Fibroblast of villous mesenchyme (primary cell): ENCODE data around the gene TFAP2A. TPM values are rescaled to one million over a fixed set of nuclear protein-coding genes. Genes with fewer than 3 reads are reported as not detected.

ENCODE experiments used
- DNase-seq: peaks from one replicate; pipeline ENCODE4 v3.0.0-alpha.2; 2010; ENCODE audit warnings: low read depth
- H3K4me3 ChIP-seq: 2 replicates; pipeline ENCODE4 v1.5.1; 2011; ENCODE audit warnings: low read depth, mild to moderate bottlenecking, low read length
- CTCF ChIP-seq: IDR thresholded peaks from 2 replicates; pipeline ENCODE4 v1.5.1; 2012; ENCODE audit warnings: low read depth, mild to moderate bottlenecking, low read length; ENCODE audit not compliant: insufficient read depth
- total RNA-seq: library from RNA; depleted of rRNA; stranded (reverse); fragments of >200 nt; gene quantifications from 2 replicates; pipeline ENCODE4 v1.2.3, GENCODE V29; 2012

Gene TFAP2A
- total RNA-seq, 1 donor: 13.8 TPM

GRCh38 chr6:10453596-10453995 lies 38.7 kb upstream of the TFAP2A start:
- DNase-seq: no peak
- no peak overlapping the region for H3K4me3 ChIP-seq

GRCh38 chr6:10451828-10452509 lies 37.1 kb upstream of the TFAP2A start:
- no peak for TF ChIP-seq CTCF
- peak; percentile 46 for DNase-seq
- H3K4me3 ChIP-seq: no peak overlapping the region

More at GRCh38 chr6:10453596-10453995, 38.7 kb upstream of the TFAP2A start:
- TF ChIP-seq CTCF: no peak

GRCh38 chr6:10451394-10451793 lies 36.5 kb upstream of the TFAP2A start:
- no peak for DNase-seq
- no peak overlapping the region for H3K4me3 ChIP-seq
- no peak for TF ChIP-seq CTCF

- DNase-seq: no peak
- TF ChIP-seq CTCF: no peak
- H3K4me3 ChIP-seq: no peak overlapping the region
Measured at GRCh38 chr6:10449751-10450150, 34.9 kb upstream of the TFAP2A start.

GRCh38 chr6:10448096-10448495 lies 33.2 kb upstream of the TFAP2A start:
- TF ChIP-seq CTCF: no peak
- no peak overlapping the region for H3K4me3 ChIP-seq
- DNase-seq: no peak

GRCh38 chr6:10446548-10446947 lies 31.7 kb upstream of the TFAP2A start:
- no peak for TF ChIP-seq CTCF
- no peak for DNase-seq

GRCh38 chr6:10441655-10442009 lies 26.8 kb upstream of the TFAP2A start:
- H3K4me3 ChIP-seq: no peak overlapping the region
- no peak for TF ChIP-seq CTCF
- no peak for DNase-seq

More at GRCh38 chr6:10446548-10446947, 31.7 kb upstream of the TFAP2A start:
- H3K4me3 ChIP-seq: no peak overlapping the region
